SK-N-MC (cell line): ENCODE data around the gene ZNF514.

Experiments
- DNase-seq: peaks from one replicate; pipeline ENCODE4 v3.0.0-alpha.2; 2011; ENCODE audit warnings: low read depth, low spot score
- H3K27ac ChIP-seq: fragments of 200-600 bp; sonication (generic); 2 replicates; pipeline ENCODE4 v1.5.1; 2016; ENCODE audit warnings: mixed run types
- H3K36me3 ChIP-seq: fragments of 200-600 bp; sonication (generic); 2 replicates; pipeline ENCODE4 v1.6.1; 2017; ENCODE audit warnings: antibody characterized with exemption, low read length, mixed read lengths; ENCODE audit not compliant: insufficient read depth
- H3K4me3 ChIP-seq: fragments of 200-600 bp; sonication (generic); 2 replicates; pipeline ENCODE4 v1.5.1; 2016
- H3K9ac ChIP-seq: fragments of 200-600 bp; sonication (generic); 2 replicates; pipeline ENCODE4 v1.8.0; 2017; ENCODE audit warnings: mixed run types, mixed read lengths; ENCODE audit not compliant: insufficient read length
- H3K9me3 ChIP-seq: fragments of 200-600 bp; sonication (generic); 2 replicates; pipeline ENCODE4 v1.6.1; 2017; ENCODE audit warnings: low read depth, mild to moderate bottlenecking, antibody characterized with exemption, low read length, moderate library complexity, mixed read lengths
- EZH2 ChIP-seq: fragments of 200-600 bp; sonication (generic); IDR thresholded peaks from one replicate; pipeline ENCODE4 v1.6.1; 2017; ENCODE audit warnings: antibody characterized with exemption
- FOXP2 ChIP-seq: optimal IDR thresholded peaks from 2 replicates; pipeline ENCODE3; 2011; ENCODE audit warnings: mild to moderate bottlenecking, moderate library complexity; ENCODE audit not compliant: insufficient read depth; ENCODE audit errors: extremely low read length, control extremely low read depth
- POLR2AphosphoS5 ChIP-seq: IDR thresholded peaks from 2 replicates; pipeline ENCODE4 v1.6.1; 2012; ENCODE audit warnings: mild to moderate bottlenecking, low read depth, low read length, borderline replicate concordance

Gene ZNF514

GRCh38 chr2:95158891-95159619, 593 bp downstream of the ZNF514 start:
- no peaks in the 10 kb centered on the region for H3K36me3 ChIP-seq
- DNase-seq, result no peak
- H3K4me3 ChIP-seq, result peak overlapping the region; percentile 70
- no peaks in the 10 kb centered on the region for H3K9me3 ChIP-seq
- peak overlapping the region; percentile 41 for H3K9ac ChIP-seq
- H3K27ac ChIP-seq, result no peak overlapping the region
- TF ChIP-seq POLR2AphosphoS5 (no peak), FOXP2 (no peak), EZH2 (no peak)

GRCh38 chr2:95158441-95158840, 1.2 kb downstream of the ZNF514 start:
- TF ChIP-seq POLR2AphosphoS5 (no peak), EZH2 (no peak), FOXP2 (no peak)
- H3K27ac ChIP-seq, result no peak overlapping the region
- DNase-seq, result no peak
- no peaks in the 10 kb centered on the region for H3K9me3 ChIP-seq
- no peak overlapping the region; the same call in 1 of the 2 replicates for H3K4me3 ChIP-seq
- no peaks in the 10 kb centered on the region for H3K36me3 ChIP-seq
- no peak overlapping the region for H3K9ac ChIP-seq

- peaks cover 9% of the 10 kb centered on the region; the same call in 1 of the 2 replicates for H3K9me3 ChIP-seq
- H3K27ac ChIP-seq, result no peak overlapping the region
- TF ChIP-seq FOXP2 (no peak), EZH2 (no peak), POLR2AphosphoS5 (no peak)
- 0 out of 2 replicates have a peak, but pooled peaks cover 3% of the 10 kb centered on the region for H3K36me3 ChIP-seq
- no peak overlapping the region for H3K9ac ChIP-seq
- no peak for DNase-seq
- H3K4me3 ChIP-seq, result no peak overlapping the region
Observed at GRCh38 chr2:95149397-95149984, 10.2 kb downstream of the ZNF514 start.

- Histone ChIP-seq H3K4me3 (no peak overlapping the region), H3K9ac (no peak overlapping the region), H3K27ac (no peak overlapping the region), H3K9me3 (peaks cover 5% of the 10 kb centered on the region; the same call in 1 of the 2 replicates), H3K36me3 (no peaks in the 10 kb centered on the region)
- TF ChIP-seq EZH2 (no peak), POLR2AphosphoS5 (no peak), FOXP2 (no peak)
- DNase-seq, result no peak
Observed at GRCh38 chr2:95143838-95144237, 15.8 kb downstream of the ZNF514 start.

- no peak overlapping the region for H3K4me3 ChIP-seq
- H3K36me3 ChIP-seq, result no peaks in the 10 kb centered on the region
- H3K9me3 ChIP-seq, result no peaks in the 10 kb centered on the region
Observed at GRCh38 chr2:95138702-95139101, 20.9 kb downstream of the ZNF514 start.

GRCh38 chr2:95122197-95122551, 37.5 kb downstream of the ZNF514 start:
- no peak for DNase-seq
- Histone ChIP-seq H3K27ac (no peak overlapping the region), H3K4me3 (peak overlapping the region; percentile 99), H3K9ac (peak overlapping the region; percentile 94), H3K9me3 (no peaks in the 10 kb centered on the region), H3K36me3 (peaks cover 29% of the 10 kb centered on the region)
- TF ChIP-seq FOXP2 (no peak), POLR2AphosphoS5 (no peak), EZH2 (no peak)

More at GRCh38 chr2:95138702-95139101, 20.9 kb downstream of the ZNF514 start:
- Histone ChIP-seq H3K27ac (no peak overlapping the region), H3K9ac (no peak overlapping the region)
- TF ChIP-seq EZH2 (no peak), FOXP2 (no peak), POLR2AphosphoS5 (no peak)
- no peak for DNase-seq

GRCh38 chr2:95121407-95122196, 38.0 kb downstream of the ZNF514 start, which contains the start of gene MRPS5:
Gene MRPS5, minus strand, starts transcription at chr2:95121808. Its CDS starts 17 bp downstream, at chr2:95121791.
- peak; percentile 83 for TF ChIP-seq POLR2AphosphoS5
- no peak for TF ChIP-seq EZH2
- no peak for TF ChIP-seq FOXP2
- DNase-seq, result no peak
- peak within 1 kb of the TSS; percentile 90 for H3K27ac ChIP-seq
- peak within 1 kb of the TSS; percentile 99 for H3K4me3 ChIP-seq
- H3K9ac ChIP-seq, result peak within 1 kb of the TSS; percentile 94
- H3K36me3 ChIP-seq, result peaks cover 32% of the 10 kb centered on the region
- no peaks in the 10 kb centered on the region for H3K9me3 ChIP-seq

GRCh38 chr2:95121093-95121406, 38.6 kb downstream of the ZNF514 start:
- peak overlapping the region; percentile 99 for H3K4me3 ChIP-seq
- peak overlapping the region; percentile 94 for H3K9ac ChIP-seq
- DNase-seq, result no peak
- no peaks in the 10 kb centered on the region for H3K9me3 ChIP-seq
- TF ChIP-seq EZH2 (no peak), FOXP2 (no peak), POLR2AphosphoS5 (no peak)
- peaks cover 37% of the 10 kb centered on the region for H3K36me3 ChIP-seq
- no peak overlapping the region; the same call in 1 of the 2 replicates for H3K27ac ChIP-seq
